GM21619 (cell line): ENCODE results near the gene AHCYL1.
"Not testable (repeated sequence)": the region's sequence is repeated elsewhere in the genome, so short reads cannot be mapped to it uniquely, and the experiment has no call there.

ENCODE experiments used
- ATAC-seq: cut with Tn5 transposase; IDR thresholded peaks from one replicate; pipeline ENCODE4 v1.9.1; 2021; ENCODE audit not compliant: unreplicated experiment

AHCYL1 gene

DNA sequence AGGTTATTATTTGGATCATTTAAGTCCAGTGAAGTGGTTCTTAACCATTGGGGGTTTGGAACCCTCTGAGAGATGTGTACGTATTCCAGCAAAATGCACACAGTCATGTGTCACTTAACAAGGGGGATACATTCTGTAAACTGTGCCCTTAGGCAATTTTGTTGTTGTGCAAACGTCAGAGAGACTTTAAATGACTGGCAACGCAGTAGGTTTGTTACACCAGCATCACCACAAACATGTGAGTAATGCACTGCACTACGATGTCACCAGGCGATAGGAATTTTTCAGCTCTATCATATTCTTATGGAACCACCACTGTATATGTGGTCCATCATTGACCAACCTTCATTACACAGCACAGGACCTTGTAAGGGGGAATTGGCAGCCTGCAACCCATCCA lies 11.9 kb downstream of the AHCYL1 start:
- no peak for ATAC-seq

DNA sequence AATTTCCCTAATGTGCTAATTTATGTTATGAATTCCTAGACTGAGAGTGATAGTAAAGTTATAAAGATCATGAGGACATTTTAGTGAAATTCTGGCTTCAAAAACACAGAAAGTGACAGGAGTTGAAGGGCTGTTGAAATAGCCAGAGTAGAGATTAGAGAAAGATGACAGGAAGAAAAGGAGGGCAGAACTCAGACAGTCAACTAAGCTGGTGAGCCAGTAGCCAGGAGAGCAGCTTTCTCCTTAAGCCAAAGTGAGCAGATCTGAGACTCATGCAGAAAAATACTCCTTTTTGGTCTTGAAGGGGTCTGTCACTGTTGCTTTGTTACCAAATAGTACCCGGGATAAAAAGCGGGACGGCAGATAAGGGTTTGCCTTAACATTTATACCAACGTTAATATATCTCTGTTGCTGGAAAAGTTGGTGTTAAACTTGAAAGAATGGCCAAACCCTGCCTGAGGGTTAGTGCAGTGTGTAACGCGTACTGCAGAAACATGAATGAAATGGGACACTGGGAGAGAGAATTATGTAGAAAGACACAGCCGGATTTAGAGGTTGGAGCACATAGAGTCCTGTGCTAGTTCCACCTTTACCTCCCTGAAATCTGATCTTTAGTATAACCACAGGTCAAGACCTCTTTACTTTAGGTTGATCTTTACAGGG lies 12.8 kb downstream of the AHCYL1 start:
- no peak for ATAC-seq

DNA sequence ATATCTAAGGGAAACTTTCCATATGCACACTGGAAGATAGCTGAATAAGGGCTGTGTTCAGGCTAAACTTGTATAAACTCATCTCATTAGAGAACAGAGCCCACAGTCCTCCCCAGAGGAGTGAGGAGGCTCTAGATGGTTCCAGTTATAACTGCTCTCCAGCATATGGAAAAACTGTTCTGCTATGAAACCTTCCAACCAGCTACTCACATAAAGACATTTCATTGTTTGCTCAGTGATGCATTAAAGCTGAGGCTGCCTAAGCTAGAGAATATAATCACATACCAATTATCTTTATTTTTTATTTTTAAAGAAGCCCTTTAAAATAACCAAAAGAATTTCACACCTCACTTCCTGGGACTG lies 13.3 kb downstream of the AHCYL1 start:
- no peak for ATAC-seq

DNA sequence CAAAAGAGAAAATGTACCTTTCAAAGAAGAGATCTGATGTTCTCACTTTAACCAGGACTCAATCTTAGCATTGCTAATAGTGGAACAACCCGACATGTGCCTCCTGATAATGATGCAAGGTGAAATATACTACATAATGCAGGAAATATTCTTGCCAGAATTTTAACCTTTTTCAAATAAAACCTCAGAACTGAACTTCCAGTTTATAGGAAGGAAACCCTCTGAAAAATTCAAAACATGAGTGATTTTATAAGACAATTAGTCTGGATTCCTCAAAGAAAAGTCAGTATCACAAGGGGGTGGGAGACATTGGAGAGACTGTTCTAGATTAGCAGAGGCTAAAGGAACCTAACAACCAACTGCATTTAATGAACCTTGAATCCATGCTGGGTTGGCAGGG lies 18.1 kb downstream of the AHCYL1 start:
- ATAC-seq, result no peak

DNA sequence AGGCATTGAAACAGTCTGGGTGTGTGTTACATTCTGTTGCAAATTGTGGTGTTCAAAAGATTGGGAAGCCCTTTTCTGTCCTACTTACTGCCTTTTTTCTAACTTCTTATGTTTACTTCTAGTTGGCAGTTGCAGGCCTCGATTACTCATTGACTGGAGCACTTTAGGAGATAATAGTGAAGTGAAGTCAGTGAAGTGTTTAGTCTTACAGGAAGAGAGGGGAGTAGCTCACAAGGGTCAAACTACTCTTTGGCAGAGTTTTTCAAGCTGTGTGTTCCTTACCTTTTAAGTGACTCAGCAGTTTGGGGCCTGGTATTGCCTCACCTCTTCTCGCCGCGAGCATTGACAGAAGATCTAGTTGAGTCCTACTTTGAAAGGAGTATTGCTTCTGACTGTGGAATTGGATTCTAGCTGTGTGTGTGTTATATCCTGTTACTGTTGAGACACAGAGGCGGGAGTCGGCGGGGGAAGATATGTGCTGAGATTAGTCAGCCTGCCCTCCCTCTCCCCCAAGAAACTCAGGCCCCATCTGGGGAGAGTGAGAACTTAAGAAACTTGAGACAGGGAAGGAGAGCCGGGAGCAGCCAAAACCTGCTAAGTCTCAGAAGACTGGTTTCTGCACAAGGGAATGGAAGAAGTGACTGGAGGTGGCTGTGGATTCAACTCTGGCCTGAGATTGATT lies 19.3 kb downstream of the AHCYL1 start:
- ATAC-seq, result peak; percentile 76

DNA sequence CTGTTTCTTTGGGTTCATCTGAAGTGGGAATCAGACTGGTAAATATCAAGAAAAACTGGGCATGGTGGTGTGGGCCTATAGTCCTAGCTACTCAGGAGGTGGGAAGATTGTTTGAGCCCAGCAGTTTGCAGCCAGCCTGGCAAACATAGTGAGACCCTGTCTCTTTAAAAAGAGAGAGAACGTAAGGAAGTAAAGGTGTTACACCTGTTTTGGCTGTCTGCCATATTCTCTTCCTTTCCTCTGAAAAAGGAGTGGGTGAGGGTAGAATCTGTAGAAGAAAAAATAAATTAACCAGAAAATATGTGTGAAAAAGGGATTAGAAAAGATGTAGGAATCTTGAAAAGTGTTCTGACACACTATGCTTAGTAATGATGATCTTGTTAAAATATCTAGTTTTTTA lies 20.0 kb downstream of the AHCYL1 start:
- no peak for ATAC-seq

DNA sequence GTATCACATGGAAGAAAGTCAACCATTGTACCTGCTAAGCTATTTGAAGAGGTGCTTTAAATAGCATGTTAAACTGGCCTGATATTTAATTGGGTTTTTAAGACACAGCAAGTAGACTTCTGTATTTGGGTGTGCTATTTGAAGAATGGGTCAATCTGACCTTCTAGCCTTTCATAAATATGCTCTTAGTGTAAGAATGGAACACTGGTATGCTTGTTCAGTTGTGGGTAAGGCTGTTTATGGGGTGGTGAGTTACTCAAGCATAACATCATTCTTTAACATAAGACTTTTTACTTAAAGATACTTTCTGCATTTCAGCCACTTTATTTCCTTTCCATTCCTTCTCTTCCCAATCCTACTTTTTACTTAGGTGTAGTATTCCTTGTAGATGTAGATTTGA lies 21.4 kb downstream of the AHCYL1 start:
- ATAC-seq, result no peak

DNA sequence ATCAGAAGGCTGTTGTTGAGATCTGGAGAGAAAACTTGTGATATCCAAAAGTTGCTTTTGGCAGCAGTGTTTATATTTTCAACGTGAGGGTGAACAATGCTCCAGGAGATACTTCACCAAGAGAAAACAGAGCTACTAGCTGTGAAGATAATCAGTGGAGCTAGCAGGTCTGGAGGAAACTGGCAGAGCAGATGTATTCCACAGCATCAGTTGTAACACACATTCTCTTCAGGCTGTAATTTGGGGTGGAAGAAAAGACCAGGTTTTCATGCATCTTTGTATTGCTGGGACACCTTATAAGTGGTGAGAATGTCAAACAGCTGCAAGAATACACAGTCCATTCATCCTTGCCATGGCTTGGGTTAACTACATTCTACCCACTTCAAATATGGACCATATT lies 22.0 kb downstream of the AHCYL1 start:
- no peak for ATAC-seq

DNA sequence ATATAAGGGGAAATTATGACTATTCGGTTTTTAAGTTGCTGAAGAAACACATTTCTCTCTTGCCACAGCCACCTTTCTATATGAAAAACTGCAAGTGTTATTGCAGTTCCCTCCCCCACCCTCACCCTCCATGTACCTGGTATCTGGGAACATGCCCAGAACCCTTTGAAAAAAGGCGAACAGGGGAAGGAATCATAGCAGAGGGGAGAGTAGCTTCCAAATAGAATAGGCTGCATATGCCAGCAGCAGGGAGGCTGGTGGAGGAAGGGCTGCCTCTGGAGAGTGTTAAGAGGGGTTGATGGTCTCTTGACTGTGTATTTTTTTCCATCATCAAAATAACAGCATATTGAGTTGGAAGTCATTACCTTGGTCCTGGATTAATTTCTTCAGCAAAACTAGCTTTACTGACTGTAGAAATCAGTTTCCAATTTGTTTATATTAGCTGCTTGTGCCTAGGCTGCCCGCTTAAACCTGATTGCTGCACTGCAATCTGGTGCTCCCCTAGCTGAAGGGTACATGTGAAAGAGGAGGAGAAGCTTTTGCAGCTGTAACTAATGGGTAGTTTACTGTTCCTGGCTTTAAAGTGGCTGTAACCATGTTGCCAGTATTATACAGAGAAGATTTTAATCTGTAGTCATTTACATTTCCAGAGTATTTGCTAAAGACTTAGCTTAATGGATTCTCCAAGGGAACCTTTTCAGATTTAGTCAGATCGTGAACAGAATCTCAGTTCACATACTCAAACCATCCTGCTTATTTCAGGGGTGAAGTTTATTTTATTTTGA lies 22.7 kb downstream of the AHCYL1 start:
- no peak for ATAC-seq

DNA sequence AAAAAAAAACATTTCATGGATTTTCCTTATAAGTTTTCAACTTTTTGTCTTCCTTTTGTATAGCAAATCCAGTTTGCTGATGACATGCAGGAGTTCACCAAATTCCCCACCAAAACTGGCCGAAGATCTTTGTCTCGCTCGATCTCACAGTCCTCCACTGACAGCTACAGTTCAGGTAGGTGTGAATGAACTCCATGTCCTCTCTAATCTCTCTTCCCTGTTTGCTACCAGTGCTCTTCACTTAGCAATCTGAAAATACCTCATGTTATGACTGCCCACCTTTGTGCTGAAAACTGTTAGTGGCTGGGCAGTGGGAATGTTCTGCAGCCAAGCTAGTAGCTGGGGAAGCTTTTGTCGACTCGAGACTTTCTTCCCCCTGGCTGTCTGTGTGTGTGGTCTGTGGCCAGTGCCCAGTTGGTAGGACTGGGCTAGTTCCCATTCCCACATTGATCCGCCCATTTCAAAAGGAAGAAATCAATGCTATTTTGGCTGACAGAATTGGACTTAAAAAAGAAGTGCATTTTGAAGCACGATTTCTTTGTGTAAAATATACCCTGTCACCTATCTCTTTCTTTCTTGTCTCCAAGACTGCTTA lies 24.5 kb downstream of the AHCYL1 start:
- ATAC-seq, result no peak

DNA sequence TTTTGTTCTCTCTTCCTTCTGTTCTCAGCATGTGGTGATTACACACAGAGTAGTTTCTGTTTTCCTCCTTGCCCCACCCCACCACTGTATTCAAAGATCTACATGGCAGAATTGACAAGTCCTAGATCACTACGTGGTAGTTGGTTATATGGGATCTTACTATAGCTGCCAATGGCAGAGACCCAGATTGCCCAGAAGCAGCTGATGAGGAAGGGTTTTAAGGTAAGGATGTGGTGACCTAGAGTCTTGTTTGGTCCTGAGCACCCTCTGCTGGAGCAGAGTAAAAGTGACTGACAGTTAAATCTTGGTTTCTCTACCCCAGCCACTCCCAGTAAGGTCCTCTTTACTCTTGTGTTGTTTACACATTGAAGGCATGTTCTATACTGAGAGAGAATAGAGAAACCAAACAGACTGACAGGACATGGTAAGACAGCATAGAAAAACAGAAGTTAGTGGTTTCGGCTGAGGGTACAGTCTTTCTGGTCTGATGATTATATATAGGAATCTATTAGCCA lies 27.0 kb downstream of the AHCYL1 start:
- peak; percentile 98 for ATAC-seq

DNA sequence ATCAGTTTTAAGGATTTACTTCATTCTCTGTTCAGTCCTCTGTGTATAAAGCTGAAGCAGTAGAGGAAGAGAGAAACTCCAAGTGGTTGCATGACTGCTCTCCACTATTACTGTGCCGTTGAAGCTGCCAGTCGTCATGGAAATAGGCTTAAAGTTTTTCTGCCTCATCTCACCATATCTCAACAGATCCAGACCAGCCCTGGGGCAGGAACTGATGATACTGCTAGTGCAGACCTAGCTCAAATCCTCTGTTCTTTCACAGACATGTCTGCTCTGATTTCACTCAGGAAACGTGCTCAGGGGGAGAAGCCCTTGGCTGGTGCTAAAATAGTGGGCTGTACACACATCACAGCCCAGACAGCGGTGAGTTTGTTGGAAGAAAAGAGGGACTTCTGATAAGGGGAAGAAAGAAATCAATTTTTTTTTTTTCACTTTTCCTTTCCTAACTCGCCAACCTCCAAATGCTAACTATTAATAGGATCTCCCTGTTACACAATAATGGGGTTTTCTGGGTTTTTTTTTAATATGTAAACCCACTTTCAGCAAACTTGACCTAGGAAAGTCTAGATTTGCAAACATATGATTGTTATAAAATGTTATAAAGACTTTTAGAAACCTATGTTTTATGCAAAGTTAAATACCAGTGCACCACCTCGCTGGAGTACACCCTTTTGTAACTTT lies 27.7 kb downstream of the AHCYL1 start:
- peak; percentile 61 for ATAC-seq

DNA sequence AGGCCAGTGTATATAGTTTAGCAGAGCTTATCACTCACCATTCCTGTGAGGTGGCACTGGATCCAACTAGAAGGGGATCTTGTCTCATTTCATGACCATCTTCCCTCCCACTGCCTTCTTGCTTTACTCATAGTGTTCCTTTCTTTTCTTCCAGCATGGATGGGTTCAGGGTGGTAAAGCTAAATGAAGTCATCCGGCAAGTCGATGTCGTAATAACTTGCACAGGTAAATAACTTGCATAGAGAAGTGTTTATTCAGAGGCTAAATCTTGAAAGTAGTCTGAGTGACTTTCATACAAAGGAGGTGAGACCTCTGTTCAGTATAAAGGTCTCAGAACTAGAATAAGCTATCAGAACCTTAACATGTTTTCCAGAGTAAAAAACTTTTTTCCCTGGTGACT lies 33.2 kb downstream of the AHCYL1 start:
- ATAC-seq, result no peak

DNA sequence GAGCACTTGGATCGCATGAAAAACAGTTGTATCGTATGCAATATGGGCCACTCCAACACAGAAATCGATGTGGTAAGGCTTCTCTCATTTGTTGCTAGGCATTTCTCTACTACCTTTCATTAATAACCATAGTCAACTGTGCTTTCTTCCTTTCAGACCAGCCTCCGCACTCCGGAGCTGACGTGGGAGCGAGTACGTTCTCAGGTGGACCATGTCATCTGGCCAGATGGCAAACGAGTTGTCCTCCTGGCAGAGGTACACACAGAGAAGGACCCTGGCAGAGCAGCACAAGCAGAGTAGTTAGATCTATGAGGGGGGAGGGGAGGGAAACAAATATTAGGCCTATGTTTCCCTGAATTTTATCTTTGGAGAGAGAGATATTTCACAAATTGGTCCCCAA lies 33.8 kb downstream of the AHCYL1 start:
- ATAC-seq, result no peak

DNA sequence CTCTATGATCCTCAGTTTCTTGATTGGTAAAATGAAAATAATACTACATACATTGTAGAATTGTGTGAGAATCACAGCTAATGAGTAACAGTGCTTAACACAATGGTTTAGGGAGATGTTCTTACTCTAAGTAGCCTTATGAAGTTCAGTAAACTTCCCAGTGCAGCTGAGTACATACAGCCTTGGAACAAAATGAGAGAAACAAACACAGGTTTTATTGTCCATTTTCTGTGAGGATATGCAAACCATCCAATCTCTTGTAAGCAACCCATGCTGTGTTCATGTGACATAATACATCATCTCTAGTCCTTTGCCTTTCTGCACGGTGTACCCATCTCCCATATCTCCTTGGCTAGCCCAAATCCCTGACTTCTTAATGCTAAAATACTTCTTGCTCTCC lies 35.2 kb downstream of the AHCYL1 start:
- no peak for ATAC-seq

DNA sequence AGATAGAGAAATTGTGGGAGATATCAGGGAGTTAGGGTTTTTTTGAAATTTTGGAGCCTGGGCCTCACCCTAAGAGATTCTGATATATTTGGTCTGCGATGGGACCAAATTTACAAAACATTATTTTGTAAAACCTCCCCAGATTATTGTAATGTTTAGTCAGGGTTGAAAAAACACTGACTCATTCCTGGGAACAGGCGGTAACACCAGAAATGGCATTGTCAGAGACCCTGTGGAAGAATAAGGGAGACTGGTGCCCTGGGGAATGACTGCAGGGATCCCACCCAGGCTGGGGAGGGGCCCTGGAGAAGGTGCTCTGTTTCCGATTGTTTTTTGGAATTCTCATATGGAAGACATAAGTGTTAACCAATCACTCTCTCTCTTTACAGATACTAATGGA lies 36.7 kb downstream of the AHCYL1 start:
- ATAC-seq, result no peak

DNA sequence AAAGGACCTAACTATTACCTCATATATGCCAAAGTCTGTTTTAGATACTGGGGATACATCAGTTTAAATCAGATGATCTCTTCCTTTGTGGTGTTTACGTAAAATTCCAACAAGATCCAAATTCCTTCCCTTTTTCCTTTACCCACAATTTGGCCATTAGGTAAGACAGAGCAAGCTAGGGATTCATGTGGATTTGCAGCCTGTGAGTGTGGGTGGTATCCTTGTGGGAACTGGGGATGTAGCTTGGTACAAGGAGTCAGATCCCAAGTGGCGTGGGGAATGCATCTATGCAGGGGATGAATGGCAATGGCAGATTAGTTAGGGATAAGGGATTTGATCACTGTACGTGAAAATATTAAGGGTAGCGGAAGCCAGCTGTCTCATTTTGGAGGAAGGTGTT lies 40.0 kb downstream of the AHCYL1 start:
- ATAC-seq, result no peak

DNA sequence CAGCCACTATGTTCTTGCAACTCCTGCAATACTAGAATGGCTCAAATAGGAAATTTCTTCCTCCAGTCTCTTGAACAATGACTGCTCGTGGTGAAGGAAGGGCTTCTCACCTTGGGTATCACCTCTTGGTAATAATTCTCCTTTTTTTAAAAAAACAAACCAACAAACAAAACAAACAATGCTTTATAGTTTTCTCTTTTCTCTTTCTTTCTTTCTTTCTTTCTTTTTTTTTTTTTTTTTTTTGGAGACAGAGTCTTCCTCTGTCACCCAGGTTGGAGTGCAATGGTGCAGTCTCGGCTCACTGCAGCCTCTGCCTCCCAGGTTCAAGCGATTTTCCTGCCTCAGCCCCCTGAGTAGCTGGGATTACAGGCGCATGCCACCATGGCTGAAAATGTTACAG lies 46.1 kb downstream of the AHCYL1 start:
- not testable (repeated sequence) for ATAC-seq

DNA sequence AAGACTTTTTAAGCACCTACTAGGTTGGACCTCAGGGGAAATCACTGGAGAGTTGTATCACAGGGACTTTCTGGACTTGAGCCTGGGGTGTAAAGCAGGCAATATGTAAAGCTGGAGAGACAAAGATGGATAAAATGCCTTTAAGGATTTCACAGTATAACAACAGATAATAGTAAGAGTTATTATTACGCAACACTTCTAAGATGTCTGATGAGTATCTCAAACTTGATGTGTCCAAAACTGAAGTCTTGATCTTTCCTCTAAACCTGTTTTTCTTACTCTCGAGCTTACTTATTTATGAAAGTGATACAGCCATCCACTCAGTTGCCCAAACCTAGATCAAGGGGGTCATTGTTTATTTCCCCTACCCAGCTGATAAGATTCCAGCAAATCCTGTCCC lies 47.8 kb downstream of the AHCYL1 start:
- no peak for ATAC-seq

DNA sequence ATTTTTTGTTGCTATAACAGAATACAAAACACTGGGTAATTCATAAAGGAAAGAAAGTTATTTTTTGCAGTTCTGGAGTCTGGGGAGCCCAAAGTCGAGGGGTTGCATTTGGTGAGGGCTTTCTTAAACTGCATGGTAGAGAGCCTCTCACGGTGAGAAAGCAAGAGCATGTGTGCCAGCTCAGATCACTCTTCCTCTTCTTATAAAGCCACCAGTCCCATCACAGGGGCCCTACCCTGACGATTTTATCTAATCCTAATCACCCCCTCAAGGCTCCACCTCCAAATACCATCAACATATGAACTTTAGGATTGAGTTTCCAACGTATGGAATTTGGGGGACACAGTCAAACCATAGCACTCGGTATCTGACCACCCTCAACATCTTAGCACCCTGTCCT lies 48.9 kb downstream of the AHCYL1 start:
- no peak for ATAC-seq

DNA sequence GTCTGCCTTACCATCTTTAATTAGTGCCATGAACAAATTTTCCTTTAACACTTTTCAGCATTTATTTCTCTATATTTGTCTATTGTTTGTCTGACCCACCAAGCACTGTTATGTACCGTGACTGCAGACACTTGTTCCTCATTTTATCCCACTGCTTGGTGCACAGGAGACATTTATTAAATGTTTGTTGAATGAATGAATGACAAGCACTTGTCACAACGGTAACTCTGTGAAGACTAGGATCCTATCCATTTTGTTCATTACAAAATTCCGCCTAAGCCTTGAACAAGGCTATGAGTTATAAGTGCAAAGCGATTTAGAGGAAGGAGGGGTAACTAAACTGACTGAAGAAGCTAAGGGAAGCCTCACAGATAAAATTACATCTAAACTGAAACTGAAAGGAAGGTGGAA lies 49.5 kb downstream of the AHCYL1 start:
- no peak for ATAC-seq
